ENCODE measurements around the gene EMX2.
"Not testable (repeated sequence)": the region's sequence is repeated elsewhere in the genome, so short reads cannot be mapped to it uniquely, and the experiment has no call there.

Gene EMX2

GRCh38 chr10:117542706-117543224, at the start of gene EMX2:
EMX2 (plus strand) TSS chr10:117542746; CDS start chr10:117543268, 522 bp downstream.
- no peak for DNase-seq

- no peak for DNase-seq
Observed at GRCh38 chr10:117496031-117496430, 46.5 kb upstream of the EMX2 start.

- DNase-seq, result peak; percentile 68
Observed at GRCh38 chr10:117496616-117497028, 45.9 kb upstream of the EMX2 start.

GRCh38 chr10:117497736-117498135, 44.8 kb upstream of the EMX2 start:
- no peak for DNase-seq

GRCh38 chr10:117499248-117500105, 43.1 kb upstream of the EMX2 start:
- DNase-seq, result no peak

- DNase-seq, result no peak
Observed at GRCh38 chr10:117500456-117500855, 42.1 kb upstream of the EMX2 start.

GRCh38 chr10:117501460-117502035, 41.0 kb upstream of the EMX2 start:
- no peak for DNase-seq

GRCh38 chr10:117502421-117503243, 39.9 kb upstream of the EMX2 start:
- no peak for DNase-seq

GRCh38 chr10:117503244-117504205, 39.0 kb upstream of the EMX2 start:
- DNase-seq, result no peak

GRCh38 chr10:117504562-117504961, 38.0 kb upstream of the EMX2 start:
- no peak for DNase-seq

- not testable (repeated sequence) for DNase-seq
Observed at GRCh38 chr10:117507081-117507480, 35.5 kb upstream of the EMX2 start.

- DNase-seq, result no peak
Observed at GRCh38 chr10:117509573-117509972, 33.0 kb upstream of the EMX2 start.

- no peak for DNase-seq
Observed at GRCh38 chr10:117511601-117512390, 30.8 kb upstream of the EMX2 start.

GRCh38 chr10:117514971-117515370, 27.6 kb upstream of the EMX2 start:
- no peak for DNase-seq

- DNase-seq, result no peak
Observed at GRCh38 chr10:117516681-117517080, 25.9 kb upstream of the EMX2 start.

GRCh38 chr10:117518246-117518645, 24.3 kb upstream of the EMX2 start:
- no peak for DNase-seq

GRCh38 chr10:117519286-117519685, 23.3 kb upstream of the EMX2 start:
- DNase-seq, result no peak

- no peak for DNase-seq
Observed at GRCh38 chr10:117519879-117520278, 22.7 kb upstream of the EMX2 start.

- DNase-seq, result no peak
Observed at GRCh38 chr10:117530791-117531190, 11.8 kb upstream of the EMX2 start.

- no peak for DNase-seq
Observed at GRCh38 chr10:117531371-117532002, 11.1 kb upstream of the EMX2 start.

- no peak for DNase-seq
Observed at GRCh38 chr10:117532003-117532385, 10.6 kb upstream of the EMX2 start.
